Measurements from ENCODE around the gene PDIA6.

DNA sequence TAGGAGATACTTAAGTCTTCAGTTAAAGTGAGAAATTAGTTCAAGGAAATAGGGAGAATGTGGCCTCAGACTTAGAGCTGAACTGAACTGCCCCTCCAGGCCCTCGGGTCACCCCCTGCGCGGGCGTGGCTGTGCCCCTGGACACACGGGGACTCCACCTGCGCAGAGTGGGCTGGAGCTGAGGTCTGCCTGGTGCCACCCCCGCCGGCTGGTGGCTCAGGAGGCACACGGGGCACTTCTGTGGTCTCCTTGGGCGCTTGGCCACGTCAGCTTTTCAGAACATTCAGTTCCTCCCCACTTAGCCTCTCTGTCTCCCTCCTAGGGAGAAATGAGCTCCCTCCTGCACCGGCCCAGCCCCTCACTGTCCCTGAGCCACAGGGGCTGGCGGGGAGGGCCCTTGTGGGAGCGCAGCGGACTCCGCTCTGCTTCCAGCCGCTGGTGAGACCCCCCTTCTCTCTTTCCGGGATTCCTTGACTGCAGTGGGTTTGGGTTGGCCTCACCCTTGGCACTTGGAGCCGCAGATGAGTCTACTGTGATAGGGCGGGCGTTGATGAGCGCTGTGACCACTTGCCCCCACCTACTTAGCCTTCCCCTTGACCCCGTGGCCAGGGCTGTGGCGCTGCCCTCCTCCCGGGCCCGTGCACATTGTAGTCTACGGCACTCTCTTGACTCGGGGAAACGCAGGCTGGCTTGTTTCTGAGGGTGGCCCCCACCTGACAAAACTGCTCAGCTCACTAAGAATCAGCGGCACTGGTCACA is 18.2 kb upstream of the PDIA6 start:
- TF ChIP-seq, protein P1, sequence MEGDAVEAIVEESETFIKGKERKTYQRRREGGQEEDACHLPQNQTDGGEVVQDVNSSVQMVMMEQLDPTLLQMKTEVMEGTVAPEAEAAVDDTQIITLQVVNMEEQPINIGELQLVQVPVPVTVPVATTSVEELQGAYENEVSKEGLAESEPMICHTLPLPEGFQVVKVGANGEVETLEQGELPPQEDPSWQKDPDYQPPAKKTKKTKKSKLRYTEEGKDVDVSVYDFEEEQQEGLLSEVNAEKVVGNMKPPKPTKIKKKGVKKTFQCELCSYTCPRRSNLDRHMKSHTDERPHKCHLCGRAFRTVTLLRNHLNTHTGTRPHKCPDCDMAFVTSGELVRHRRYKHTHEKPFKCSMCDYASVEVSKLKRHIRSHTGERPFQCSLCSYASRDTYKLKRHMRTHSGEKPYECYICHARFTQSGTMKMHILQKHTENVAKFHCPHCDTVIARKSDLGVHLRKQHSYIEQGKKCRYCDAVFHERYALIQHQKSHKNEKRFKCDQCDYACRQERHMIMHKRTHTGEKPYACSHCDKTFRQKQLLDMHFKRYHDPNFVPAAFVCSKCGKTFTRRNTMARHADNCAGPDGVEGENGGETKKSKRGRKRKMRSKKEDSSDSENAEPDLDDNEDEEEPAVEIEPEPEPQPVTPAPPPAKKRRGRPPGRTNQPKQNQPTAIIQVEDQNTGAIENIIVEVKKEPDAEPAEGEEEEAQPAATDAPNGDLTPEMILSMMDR (IDR thresholded peaks at IDR 0.05) = no peak
- no peak for TF ChIP-seq POLR2A (IDR thresholded peaks at IDR 0.05)
